ENCODE measurements around the gene TRABD2B.

Gene TRABD2B

DNA sequence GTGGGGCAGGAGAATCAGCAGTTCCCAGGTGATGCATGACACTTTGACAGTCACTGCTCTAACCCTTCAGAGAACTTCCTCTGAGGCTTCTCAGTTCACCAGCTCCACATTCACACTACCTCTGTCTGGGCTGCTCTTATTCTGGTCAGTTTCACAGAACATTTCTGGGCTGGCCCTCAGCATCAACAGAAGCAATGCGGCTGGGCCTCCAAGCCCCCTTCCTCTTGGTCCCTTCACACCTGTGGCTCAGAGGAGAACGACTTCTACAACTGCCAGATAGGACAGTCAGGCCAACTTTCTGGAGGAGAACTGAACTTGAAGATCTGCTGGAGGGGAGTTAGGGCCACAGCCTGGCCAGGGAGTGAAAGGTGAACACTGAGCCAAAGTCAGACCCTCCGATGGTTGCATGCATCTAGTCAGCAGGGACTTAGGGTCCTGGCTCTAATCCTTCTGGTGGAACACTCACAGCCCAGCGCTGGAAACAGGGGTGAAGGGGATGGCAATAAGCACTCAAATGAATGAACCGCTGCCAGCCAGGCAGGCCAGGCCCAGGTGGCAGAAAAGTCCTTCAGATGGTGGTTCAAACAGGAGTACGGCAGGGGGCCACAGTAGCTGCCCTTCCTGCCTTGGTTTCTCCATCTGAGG, 285.2 kb downstream of the TRABD2B start:
- no peak for DNase-seq

- DNase-seq = no peak
Observed at GRCh38 chr1:47711184-47711847, 285.9 kb downstream of the TRABD2B start.
